ENCODE measurements around the gene GALNT2.

The GALNT2 gene

GRCh38 chr1:230171356-230172015 is 104.4 kb downstream of the GALNT2 start:
- no peak for DNase-seq

GRCh38 chr1:230172016-230172537 is 105.0 kb downstream of the GALNT2 start:
- no peak for DNase-seq

GRCh38 chr1:230173187-230173975 is 106.3 kb downstream of the GALNT2 start:
- DNase-seq, result no peak

GRCh38 chr1:230174041-230174440 is 107.0 kb downstream of the GALNT2 start:
- no peak for DNase-seq

GRCh38 chr1:230174471-230175162 is 107.6 kb downstream of the GALNT2 start:
- DNase-seq, result no peak

- DNase-seq, result no peak
Observed at GRCh38 chr1:230175163-230175747, 108.2 kb downstream of the GALNT2 start.

GRCh38 chr1:230175839-230176238 is 108.8 kb downstream of the GALNT2 start:
- no peak for DNase-seq

GRCh38 chr1:230176326-230176725 is 109.3 kb downstream of the GALNT2 start:
- no peak for DNase-seq

- no peak for DNase-seq
Observed at GRCh38 chr1:230176871-230177411, 109.9 kb downstream of the GALNT2 start.

- DNase-seq, result no peak
Observed at GRCh38 chr1:230179249-230179648, 112.2 kb downstream of the GALNT2 start.

- no peak for DNase-seq
Observed at GRCh38 chr1:230185076-230186001, 118.3 kb downstream of the GALNT2 start.

- DNase-seq, result no peak
Observed at GRCh38 chr1:230186003-230186863, 119.2 kb downstream of the GALNT2 start.

- DNase-seq, result no peak
Observed at GRCh38 chr1:230186874-230187273, 119.8 kb downstream of the GALNT2 start.

- DNase-seq, result no peak
Observed at GRCh38 chr1:230187290-230187689, 120.3 kb downstream of the GALNT2 start.

- DNase-seq, result no peak
Observed at GRCh38 chr1:230188826-230189225, 121.8 kb downstream of the GALNT2 start.

GRCh38 chr1:230189341-230189740 is 122.3 kb downstream of the GALNT2 start:
- DNase-seq, result no peak

- no peak for DNase-seq
Observed at GRCh38 chr1:230189824-230190223, 122.8 kb downstream of the GALNT2 start.

- DNase-seq, result no peak
Observed at GRCh38 chr1:230191079-230191804, 124.2 kb downstream of the GALNT2 start.

- DNase-seq, result no peak
Observed at GRCh38 chr1:230191855-230192254, 124.8 kb downstream of the GALNT2 start.

- no peak for DNase-seq
Observed at GRCh38 chr1:230194525-230194924, 127.5 kb downstream of the GALNT2 start.

Data from activated effector memory CD4-positive, alpha-beta T cell treated with Interleukin-2 at 50 U/mL for 16 hours (primary cell).